H1 (cell line): Measurements from ENCODE around the gene RBM24. TPM values are rescaled to one million over a fixed set of nuclear protein-coding genes. Genes with fewer than 3 reads are reported as not detected.

ENCODE experiments used
- CTCF ChIA-PET: fragments of 300-600 bp; sonication (Branson Sonifier 250); formaldehyde crosslinking; loops from one replicate; lab custom pipeline; 2021; ENCODE audit not compliant: partially characterized antibody; lab: Charles Lee
- POLR2A ChIA-PET: fragments of 300-600 bp; sonication (Branson Sonifier 250); formaldehyde crosslinking; loops from one replicate; lab custom pipeline; 2021; ENCODE audit warnings: inconsistent platforms; ENCODE audit not compliant: partially characterized antibody; lab: Charles Lee
- DNase-seq, 2 experiments: peaks; one replicate each; pipeline versions ENCODE4 v3.0.0 to v3.0.0-alpha.2; 2010 to 2022; ENCODE audit warnings: low spot score in 2 of 2, low read depth in 1 of 2, mixed read lengths in 1 of 2
- FAIRE-seq: peaks from 2 replicates; lab custom pipeline; 2011; peaks lifted over from hg19 to GRCh38; lab: Jason Lieb, UNC
- H2AFZ ChIP-seq: 2 replicates; pipeline ENCODE4 v1.8.1; 2012; ENCODE audit warnings: low read length, inconsistent platforms
- H2AK5ac ChIP-seq: 2 replicates; pipeline ENCODE4 v1.6.1; 2013; ENCODE audit warnings: low read depth, low read length
- H2BK120ac ChIP-seq: replicated peaks from 2 replicates; pipeline ENCODE3; 2013; ENCODE audit warnings: low read depth, low read length, inconsistent platforms
- H2BK12ac ChIP-seq: 2 replicates; pipeline ENCODE4 v1.6.1; 2013; ENCODE audit warnings: low read depth, low read length
- H2BK15ac ChIP-seq: 2 replicates; pipeline ENCODE4 v1.6.1; 2013; ENCODE audit warnings: low read length
- H2BK20ac ChIP-seq: 2 replicates; pipeline ENCODE4 v1.6.1; 2013; ENCODE audit warnings: low read length
- H2BK5ac ChIP-seq: 2 replicates; pipeline ENCODE4 v1.6.1; 2013; ENCODE audit warnings: low read depth, low read length
- H3K14ac ChIP-seq: 2 replicates; pipeline ENCODE4 v1.6.1; 2013; ENCODE audit warnings: inconsistent platforms; ENCODE audit not compliant: insufficient read length
- H3K18ac ChIP-seq: 2 replicates; pipeline ENCODE4 v1.6.1; 2013; ENCODE audit warnings: low read length; ENCODE audit errors: extremely low read depth
- H3K23ac ChIP-seq: 2 replicates; pipeline ENCODE4 v1.6.1; 2013; ENCODE audit warnings: inconsistent platforms; ENCODE audit not compliant: insufficient read length
- H3K23me2 ChIP-seq: 2 replicates; pipeline ENCODE4 v1.6.1; 2013; ENCODE audit warnings: low read depth, low read length
- H3K27ac ChIP-seq: 2 replicates; pipeline ENCODE4 v1.6.1; 2011; ENCODE audit warnings: low read depth, low read length, inconsistent platforms
- H3K27me3 ChIP-seq, 4 experiments: replicated peaks in 1 of 4; 1 replicate in 1 of 4; 2 replicates in 3 of 4; pipeline versions ENCODE4 v1.6.1 to v1.8.1; 2011 to 2013; ENCODE audit warnings: low read length in 3 of 4, mild to moderate bottlenecking in 3 of 4, inconsistent platforms in 2 of 4, mixed read lengths in 2 of 4, moderate library complexity in 1 of 4; ENCODE audit not compliant: control insufficient read depth in 3 of 4, insufficient read depth in 3 of 4; ENCODE audit errors: extremely low read depth in 1 of 4
- H3K36me3 ChIP-seq, 4 experiments: 2 replicates each; pipeline versions ENCODE4 v1.6.1 to v1.8.1; 2011 to 2013; ENCODE audit warnings: mild to moderate bottlenecking in 4 of 4, low read length in 3 of 4, moderate library complexity in 2 of 4, control low read depth in 1 of 4, inconsistent platforms in 1 of 4; ENCODE audit not compliant: insufficient read depth in 4 of 4, control insufficient read depth in 2 of 4
- H3K4ac ChIP-seq: replicated peaks from 2 replicates; pipeline ENCODE3; 2013; ENCODE audit warnings: low read length, low read depth, mixed read lengths, inconsistent platforms; ENCODE audit not compliant: insufficient read length
- H3K4me1 ChIP-seq, 4 experiments: replicated peaks in 1 of 4; 1 replicate in 1 of 4; 2 replicates in 3 of 4; pipeline versions ENCODE4 v1.6.1 to v1.8.1; 2011 to 2013; ENCODE audit warnings: low read length in 3 of 4, inconsistent platforms in 2 of 4, mixed read lengths in 1 of 4; ENCODE audit not compliant: insufficient read depth in 4 of 4, control insufficient read depth in 3 of 4
- H3K4me2 ChIP-seq, 2 experiments: 2 replicates each; pipeline versions ENCODE4 v1.6.1 to v1.8.1; 2011 to 2013; ENCODE audit warnings: low read depth in 2 of 2, low read length in 2 of 2, control low read depth in 1 of 2, inconsistent platforms in 1 of 2, mild to moderate bottlenecking in 1 of 2; ENCODE audit not compliant: insufficient read depth in 1 of 2
- H3K4me3 ChIP-seq, 4 experiments: fragments of 200-600, 300-600 bp in 1 of 4; sonication (generic), shearing (Covaris generic), sonication (Bioruptor Twin) in 1 of 4; 2 replicates each; pipeline versions ENCODE4 v1.5.1 to v1.8.1; 2011 to 2016; ENCODE audit warnings: low read length in 4 of 4, low read depth in 3 of 4, control low read depth in 2 of 4, inconsistent platforms in 2 of 4, mild to moderate bottlenecking in 2 of 4, mixed read lengths in 1 of 4, moderate library complexity in 1 of 4; ENCODE audit not compliant: insufficient read depth in 2 of 4; ENCODE audit errors: extremely low read depth in 1 of 4
- H3K56ac ChIP-seq: replicated peaks from 2 replicates; pipeline ENCODE3; 2013; ENCODE audit warnings: low read depth, mild to moderate bottlenecking, mixed read lengths, low read length, inconsistent platforms; ENCODE audit not compliant: insufficient read length
- H3K79me1 ChIP-seq: 2 replicates; pipeline ENCODE4 v1.6.1; 2013; ENCODE audit warnings: low read depth, low read length, control low read depth
- H3K79me2 ChIP-seq, 2 experiments: 2 replicates each; pipeline versions ENCODE4 v1.6.1 to v1.8.1; 2012 to 2013; ENCODE audit warnings: low read length in 2 of 2, mild to moderate bottlenecking in 2 of 2, inconsistent platforms in 1 of 2; ENCODE audit not compliant: insufficient read depth in 2 of 2, control insufficient read depth in 1 of 2
- H3K9ac ChIP-seq, 4 experiments: replicated peaks in 1 of 4; 1 replicate in 1 of 4; 2 replicates in 3 of 4; pipeline versions ENCODE4 v1.6.1 to v1.8.1; 2011 to 2013; ENCODE audit warnings: low read depth in 3 of 4, low read length in 3 of 4, control low read depth in 2 of 4, mild to moderate bottlenecking in 2 of 4, moderate library complexity in 2 of 4, inconsistent platforms in 1 of 4; ENCODE audit errors: extremely low read depth in 1 of 4
- H3K9me3 ChIP-seq, 2 experiments: 2 replicates each; pipeline versions ENCODE4 v1.6.1 to v1.8.1; 2012 to 2013; ENCODE audit warnings: mild to moderate bottlenecking in 2 of 2, moderate library complexity in 2 of 2, control low read depth in 1 of 2, inconsistent platforms in 1 of 2, low read depth in 1 of 2, low read length in 1 of 2, mixed read lengths in 1 of 2; ENCODE audit not compliant: insufficient read depth in 2 of 2
- H4K20me1 ChIP-seq, 2 experiments: replicated peaks in 1 of 2; 2 replicates each; pipeline versions ENCODE3 to v1.8.1; 2011 to 2013; ENCODE audit warnings: inconsistent platforms in 2 of 2, low read length in 2 of 2, mild to moderate bottlenecking in 1 of 2; ENCODE audit not compliant: insufficient read depth in 2 of 2, control insufficient read depth in 1 of 2
- H4K5ac ChIP-seq: 2 replicates; pipeline ENCODE4 v1.6.1; 2013; ENCODE audit warnings: low read length, low read depth, mixed read lengths, inconsistent platforms; ENCODE audit not compliant: insufficient read length
- H4K8ac ChIP-seq: 2 replicates; pipeline ENCODE4 v1.8.0; 2013; ENCODE audit warnings: mild to moderate bottlenecking, moderate library complexity, low read length, inconsistent platforms; ENCODE audit not compliant: insufficient read depth; ENCODE audit errors: extremely low read depth
- H4K91ac ChIP-seq: replicated peaks from 2 replicates; pipeline ENCODE3; 2013; ENCODE audit warnings: low read length, mixed read lengths, inconsistent platforms; ENCODE audit not compliant: insufficient read length
- ATF3 ChIP-seq: IDR thresholded peaks from 2 replicates; pipeline ENCODE4 v1.6.1; 2011; ENCODE audit warnings: low read depth, mild to moderate bottlenecking, low read length; ENCODE audit not compliant: insufficient read depth
- CBX5 ChIP-seq: fragments of 300-800, 300-1000 bp; sonication (generic); IDR thresholded peaks from 2 replicates; pipeline ENCODE4 v1.7.1; 2016; ENCODE audit warnings: antibody characterized with exemption, low read length, low read depth
- CBX8 ChIP-seq: fragments of 300-800, 300-1000 bp; sonication (generic); IDR thresholded peaks from 2 replicates; pipeline ENCODE4 v1.7.1; 2016; ENCODE audit warnings: low read depth, low read length, borderline replicate concordance
- FOSL1 ChIP-seq: IDR thresholded peaks from 2 replicates; pipeline ENCODE4 v1.6.1; 2011; ENCODE audit warnings: mild to moderate bottlenecking, low read depth, low read length, moderate library complexity; ENCODE audit not compliant: insufficient read depth
- GTF2F1 ChIP-seq: IDR thresholded peaks from 2 replicates; pipeline ENCODE4 v1.6.1; 2012; ENCODE audit warnings: low read depth, low read length, improper control_type of control experiment, borderline replicate concordance
- NANOG ChIP-seq: IDR thresholded peaks from 2 replicates; pipeline ENCODE4 v1.6.1; 2011; ENCODE audit warnings: low read length, low read depth, mild to moderate bottlenecking, inconsistent platforms; ENCODE audit not compliant: insufficient read depth, poor library complexity, severe bottlenecking
- RAD21 ChIP-seq, 2 experiments: IDR thresholded peaks in 1 of 2; conservative IDR thresholded peaks in 1 of 2; 2 replicates each; pipeline ENCODE4 v1.6.1; 2011; ENCODE audit warnings: low read depth in 2 of 2, low read length in 2 of 2, improper control_type of control experiment in 1 of 2, inconsistent platforms in 1 of 2, mild to moderate bottlenecking in 1 of 2, moderate library complexity in 1 of 2
- RFX5 ChIP-seq: IDR thresholded peaks from 2 replicates; pipeline ENCODE4 v1.6.1; 2011; ENCODE audit warnings: low read depth, low read length, improper control_type of control experiment, borderline replicate concordance
- RXRA ChIP-seq: IDR thresholded peaks from 2 replicates; pipeline ENCODE4 v1.6.1; 2011; ENCODE audit warnings: low read depth, mild to moderate bottlenecking, low read length, moderate library complexity; ENCODE audit not compliant: insufficient read depth
- SIX5 ChIP-seq: IDR thresholded peaks from 2 replicates; pipeline ENCODE4 v1.6.1; 2011; ENCODE audit warnings: mild to moderate bottlenecking, low read depth, low read length
- SUZ12 ChIP-seq: fragments of 200-600 bp; sonication (generic); IDR thresholded peaks from 2 replicates; pipeline ENCODE4 v1.6.1; 2012; ENCODE audit warnings: mild to moderate bottlenecking, inconsistent platforms, low read length, moderate library complexity, mixed read lengths
- TBP ChIP-seq: IDR thresholded peaks from 2 replicates; pipeline ENCODE4 v1.6.1; 2011; ENCODE audit warnings: low read depth, low read length, improper control_type of control experiment
- TCF12 ChIP-seq: IDR thresholded peaks from 2 replicates; pipeline ENCODE4 v1.6.1; 2011; ENCODE audit warnings: low read depth, mild to moderate bottlenecking, low read length
- WGBS, 2 experiments: shearing (Covaris generic) in 1 of 2; methylation state at CpG; one replicate each; pipeline versions ENCODE4 v1.1.6 to v1.1.7; 2013 to 2015; ENCODE audit warnings: low lambda C conversion rate in 2 of 2, mixed read lengths in 2 of 2, inconsistent platforms in 1 of 2, low coverage in 1 of 2, missing lambda C conversion rate in 1 of 2; ENCODE audit not compliant: insufficient replicate concordance in 2 of 2, insufficient coverage in 1 of 2, insufficient read length in 1 of 2; ENCODE audit errors: extremely low coverage in 1 of 2, missing lambda C conversion rate in 1 of 2; 5-methylcytosine and 5-hydroxymethylcytosine counted together
- polyA plus RNA-seq, 7 experiments: library from polyadenylated mRNA; depleted of rRNA in 3 of 7; stranded (reverse) in 5 of 7; unstranded in 2 of 7; fragments of >200 nt in 5 of 7; fragments of 200-250 nt in 2 of 7; gene quantifications; 1 replicate in 5 of 7; 2 replicates in 1 of 7; 4 replicates in 1 of 7; pipeline versions ENCODE4 v1.2.1 to v1.2.3, GENCODE V29; 2011 to 2013; ENCODE audit warnings: missing spikeins in 2 of 7, mixed read lengths in 2 of 7
- total RNA-seq: library from RNA; stranded (reverse); fragmentation: NEBNext Ultra II Directional; extraction: Animal tissue kit (Norgen Biotek cat#: 25700); gene quantifications from 2 replicates; pipeline ENCODE4 v1.2.1, GENCODE V29; 2021

Gene RBM24
- total and polyA plus RNA-seq, 2 of the 8 experiments (the other 6 are each of a cell fraction or from before 2014, with no cell fraction given), result 0.52 to 2.6 TPM

DNA sequence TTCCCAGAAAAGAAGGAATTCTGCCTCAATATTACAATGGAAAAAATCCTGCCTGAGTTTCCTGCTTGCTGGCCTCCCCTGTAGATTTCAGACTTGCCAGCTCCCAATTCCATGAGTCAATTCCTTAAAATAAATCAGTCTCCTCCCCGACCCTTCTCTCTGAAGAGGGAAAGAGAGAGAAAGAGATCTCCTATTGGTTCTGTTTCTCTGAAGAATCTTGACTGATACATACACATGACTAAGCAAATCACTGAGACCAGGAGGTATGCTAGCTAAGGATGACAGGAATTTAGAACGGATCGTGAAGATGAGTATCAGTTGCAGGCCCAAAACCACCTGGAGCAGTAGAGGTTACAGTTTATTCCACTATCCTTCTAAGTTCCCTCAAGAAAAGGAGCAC, 11.3 kb upstream of the RBM24 start:
- Histone ChIP-seq H3K27ac (no peak overlapping the region), H3K9me3 (no peaks in the 10 kb centered on the region), H2BK5ac (no peak overlapping the region), H4K8ac (no peak overlapping the region), H3K4me2 (no peak overlapping the region), H3K18ac (no peak overlapping the region), H2AFZ (no peak overlapping the region), H3K79me1 (no peaks in the 10 kb centered on the region), H2BK120ac (no peak overlapping the region), H3K79me2 (no peaks in the 10 kb centered on the region), H3K56ac (no peak overlapping the region), H3K4ac (no peak overlapping the region), H3K36me3 (no peaks in the 10 kb centered on the region), H3K14ac (no peak overlapping the region), H2BK12ac (no peak overlapping the region), H4K91ac (no peak overlapping the region), H2AK5ac (no peak overlapping the region), H4K5ac (no peak overlapping the region), H3K23me2 (no peaks in the 10 kb centered on the region), H3K9ac (no peak overlapping the region), H2BK15ac (no peak overlapping the region), H4K20me1 (no peaks in the 10 kb centered on the region), H3K23ac (no peak overlapping the region), H3K4me3 (no peak overlapping the region), H3K27me3 (no peaks in the 10 kb centered on the region), H3K4me1 (no peaks in the 10 kb centered on the region), H2BK20ac (no peak overlapping the region)
- no peak for FAIRE-seq
- CTCF ChIA-PET, result interaction anchor here (0.7 to 1.0 kb wide), 4 partner anchors 35 to 319 kb away, joined by 3 read pairs; no protein-coding TSS in a partner anchor
- WGBS, 2 experiments, result 83% methylated on average over 3 of the region's 3 CpGs; no CpG with 5 or more reads in 1 of the 2 experiments
- POLR2A ChIA-PET, result no interaction called here
- no peak for DNase-seq
- no peak for TF ChIP-seq RXRA
- TF ChIP-seq ATF3, result no peak
- no peak for TF ChIP-seq SIX5
- TF ChIP-seq TBP, result no peak
- TF ChIP-seq CBX8, result no peak
- no peak for TF ChIP-seq SUZ12
- TF ChIP-seq NANOG, result no peak
- TF ChIP-seq TCF12, result no peak
- no peak for TF ChIP-seq CBX5
- no peak for TF ChIP-seq RFX5
- TF ChIP-seq RAD21 (IDR thresholded peaks at IDR 0.05 in 1 of 2, conservative IDR thresholded peaks at IDR 0.05 in 1 of 2; ENCODE audit: low read depth in 2 of 2, low read length in 2 of 2), result no peak
- TF ChIP-seq FOSL1, result no peak
- no peak for TF ChIP-seq GTF2F1
